Skin epidermis (tissue), 12 donors: Measurements from ENCODE around the gene EIF4G1.
"Not testable (repeated sequence)": the region's sequence is repeated elsewhere in the genome, so short reads cannot be mapped to it uniquely, and the experiment has no call there.

ENCODE experiments used
- H3K27ac ChIP-seq, 21 experiments: fragments of 200-600 bp; sonication (generic) in 11 of 21; one replicate each; pipeline ENCODE4 v1.5.0; 2020; ENCODE audit warnings: mild to moderate bottlenecking in 3 of 21, inconsistent platforms in 2 of 21, moderate library complexity in 2 of 21
- H3K4me3 ChIP-seq, 7 experiments: fragments of 200-600 bp; sonication (generic) in 2 of 7; one replicate each; pipeline ENCODE4 v1.5.0; 2020; ENCODE audit warnings: inconsistent platforms in 2 of 7, mild to moderate bottlenecking in 2 of 7, moderate library complexity in 1 of 7

EIF4G1 gene, protein sequence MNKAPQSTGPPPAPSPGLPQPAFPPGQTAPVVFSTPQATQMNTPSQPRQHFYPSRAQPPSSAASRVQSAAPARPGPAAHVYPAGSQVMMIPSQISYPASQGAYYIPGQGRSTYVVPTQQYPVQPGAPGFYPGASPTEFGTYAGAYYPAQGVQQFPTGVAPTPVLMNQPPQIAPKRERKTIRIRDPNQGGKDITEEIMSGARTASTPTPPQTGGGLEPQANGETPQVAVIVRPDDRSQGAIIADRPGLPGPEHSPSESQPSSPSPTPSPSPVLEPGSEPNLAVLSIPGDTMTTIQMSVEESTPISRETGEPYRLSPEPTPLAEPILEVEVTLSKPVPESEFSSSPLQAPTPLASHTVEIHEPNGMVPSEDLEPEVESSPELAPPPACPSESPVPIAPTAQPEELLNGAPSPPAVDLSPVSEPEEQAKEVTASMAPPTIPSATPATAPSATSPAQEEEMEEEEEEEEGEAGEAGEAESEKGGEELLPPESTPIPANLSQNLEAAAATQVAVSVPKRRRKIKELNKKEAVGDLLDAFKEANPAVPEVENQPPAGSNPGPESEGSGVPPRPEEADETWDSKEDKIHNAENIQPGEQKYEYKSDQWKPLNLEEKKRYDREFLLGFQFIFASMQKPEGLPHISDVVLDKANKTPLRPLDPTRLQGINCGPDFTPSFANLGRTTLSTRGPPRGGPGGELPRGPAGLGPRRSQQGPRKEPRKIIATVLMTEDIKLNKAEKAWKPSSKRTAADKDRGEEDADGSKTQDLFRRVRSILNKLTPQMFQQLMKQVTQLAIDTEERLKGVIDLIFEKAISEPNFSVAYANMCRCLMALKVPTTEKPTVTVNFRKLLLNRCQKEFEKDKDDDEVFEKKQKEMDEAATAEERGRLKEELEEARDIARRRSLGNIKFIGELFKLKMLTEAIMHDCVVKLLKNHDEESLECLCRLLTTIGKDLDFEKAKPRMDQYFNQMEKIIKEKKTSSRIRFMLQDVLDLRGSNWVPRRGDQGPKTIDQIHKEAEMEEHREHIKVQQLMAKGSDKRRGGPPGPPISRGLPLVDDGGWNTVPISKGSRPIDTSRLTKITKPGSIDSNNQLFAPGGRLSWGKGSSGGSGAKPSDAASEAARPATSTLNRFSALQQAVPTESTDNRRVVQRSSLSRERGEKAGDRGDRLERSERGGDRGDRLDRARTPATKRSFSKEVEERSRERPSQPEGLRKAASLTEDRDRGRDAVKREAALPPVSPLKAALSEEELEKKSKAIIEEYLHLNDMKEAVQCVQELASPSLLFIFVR (N-terminal part only)

DNA sequence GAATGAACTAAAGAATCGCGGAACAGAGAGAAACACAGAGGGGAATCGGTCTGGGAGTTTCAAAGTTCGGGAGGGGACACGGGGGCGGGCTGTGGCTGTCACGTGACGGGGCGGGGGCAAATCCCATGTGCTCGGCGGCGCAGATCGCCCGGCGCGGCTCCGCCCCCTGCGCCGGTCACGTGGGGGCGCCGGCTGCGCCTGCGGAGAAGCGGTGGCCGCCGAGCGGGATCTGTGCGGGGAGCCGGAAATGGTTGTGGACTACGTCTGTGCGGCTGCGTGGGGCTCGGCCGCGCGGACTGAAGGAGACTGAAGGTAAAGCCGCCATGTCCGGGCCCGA is at the start of gene EIF4G1:
EIF4G1 (plus strand) TSS at position 244 of the 337 bp plus-strand sequence. CDS start 1,191 bp downstream, outside the sequence.
- peak within 1 kb of the TSS; percentile 70 to 85 (median 83) for H3K4me3 ChIP-seq
- peak within 1 kb of the TSS; percentile 86 to 100 (median 97) for H3K27ac ChIP-seq

- not testable (repeated sequence) for H3K4me3 ChIP-seq, H3K27ac ChIP-seq
Observed at GRCh38 chr3:184267249-184267648, 47.2 kb upstream of the EIF4G1 start.

DNA sequence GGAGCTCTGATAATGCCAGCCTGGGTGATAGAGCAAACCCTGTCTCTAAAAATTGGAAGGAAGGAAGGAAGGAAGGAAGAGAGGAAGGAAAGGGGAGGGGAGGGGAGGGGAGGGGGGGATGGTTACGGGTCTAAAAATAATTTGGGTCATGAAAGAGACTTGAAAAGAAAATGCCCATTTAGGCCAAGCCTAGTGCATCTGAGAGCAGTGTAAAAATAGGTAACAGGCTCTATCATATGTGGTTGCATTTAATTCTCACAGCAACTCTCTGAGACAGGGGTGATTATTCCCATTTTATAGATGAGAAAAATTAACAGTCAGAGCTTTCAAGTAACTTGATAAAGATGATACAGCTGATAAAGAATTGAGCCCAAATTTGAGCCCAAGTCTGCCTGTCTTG is 42.1 kb upstream of the EIF4G1 start:
- no peak overlapping the region for H3K4me3 ChIP-seq
- no peak overlapping the region for H3K27ac ChIP-seq

DNA sequence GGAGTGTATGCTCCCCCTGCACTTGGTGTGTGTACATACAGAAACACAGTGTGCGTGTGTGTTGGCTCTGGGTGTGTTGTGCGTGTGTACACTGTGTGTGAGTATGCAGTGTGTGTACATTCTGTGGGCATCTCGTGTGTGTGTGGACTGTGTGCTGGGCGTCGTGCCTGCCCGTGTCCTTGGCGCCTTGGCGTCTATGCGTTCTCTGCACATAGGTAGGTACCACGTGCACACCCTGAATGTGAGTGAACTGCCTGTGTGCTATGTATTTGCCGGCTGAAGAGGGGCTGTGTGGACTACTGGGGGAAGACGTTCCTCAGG is 39.1 kb upstream of the EIF4G1 start:
- Histone ChIP-seq H3K27ac (no peak overlapping the region), H3K4me3 (no peak overlapping the region)

DNA sequence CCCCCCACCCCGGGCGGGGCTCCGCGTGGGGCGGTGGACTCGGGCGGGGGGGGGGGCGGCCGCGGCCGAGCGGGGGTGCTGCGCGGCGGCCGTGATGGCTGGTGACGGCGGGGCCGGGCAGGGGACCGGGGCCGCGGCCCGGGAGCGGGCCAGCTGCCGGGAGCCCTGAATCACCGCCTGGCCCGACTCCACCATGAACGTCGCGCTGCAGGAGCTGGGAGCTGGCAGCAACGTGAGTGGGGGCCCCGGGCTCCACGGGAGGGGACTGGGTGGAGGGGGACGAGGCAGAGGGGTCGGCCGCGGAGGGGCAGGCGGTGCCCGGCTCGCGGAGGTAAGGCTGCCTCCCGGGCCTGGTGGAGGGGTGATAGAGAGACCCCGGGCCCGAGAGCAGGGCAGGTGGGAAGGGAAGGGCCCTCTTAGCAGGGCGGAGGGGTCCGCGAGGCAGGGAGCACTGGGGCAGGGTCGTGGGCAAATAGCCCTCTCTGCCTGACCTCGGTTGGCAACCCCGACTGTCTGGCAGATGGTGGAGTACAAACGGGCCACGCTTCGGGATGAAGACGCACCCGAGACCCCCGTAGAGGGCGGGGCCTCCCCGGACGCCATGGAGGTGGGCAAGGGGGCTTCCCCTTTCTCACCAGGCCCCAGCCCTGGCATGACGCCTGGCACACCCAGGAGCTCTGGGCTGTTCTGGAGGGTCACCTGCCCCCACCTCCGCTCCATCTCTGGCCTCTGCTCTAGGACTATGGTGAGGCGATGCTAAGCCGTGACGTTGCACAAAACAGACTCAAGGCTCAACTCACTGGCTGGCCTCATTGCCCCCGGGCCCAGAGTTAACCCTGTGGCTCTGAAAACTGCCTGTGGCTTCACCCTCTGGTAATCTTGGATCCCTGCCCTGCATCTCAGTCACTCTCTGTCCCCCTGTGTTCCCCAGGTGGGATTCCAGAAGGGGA is 38.2 kb upstream of the EIF4G1 start, which contains the start of gene ECE2:
ECE2 (plus strand) TSS at position 62 of the 950 bp plus-strand sequence; CDS start at position 194, 132 bp downstream.
- no peak within 1 kb of the TSS for H3K4me3 ChIP-seq
- H3K27ac ChIP-seq: no peak within 1 kb of the TSS

DNA sequence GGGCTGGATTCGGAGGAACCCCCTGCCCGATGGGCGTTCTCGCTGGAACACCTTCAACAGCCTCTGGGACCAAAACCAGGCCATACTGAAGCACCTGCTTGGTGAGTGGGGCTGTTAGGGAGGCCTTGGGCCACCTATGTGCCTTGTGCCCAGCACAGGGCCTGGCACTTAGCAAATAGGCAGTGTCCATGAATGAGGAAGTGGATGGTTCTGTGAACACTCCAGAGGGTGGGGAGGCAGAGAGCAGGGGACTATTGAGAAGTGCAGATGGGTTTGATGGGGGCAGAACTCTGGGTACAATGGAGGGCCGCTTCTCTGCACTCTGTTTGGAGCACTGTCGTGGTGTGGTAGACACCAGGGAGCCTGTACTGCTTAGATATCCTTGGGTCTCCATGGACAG is 37.0 kb upstream of the EIF4G1 start:
- H3K27ac ChIP-seq: no peak overlapping the region

GRCh38 chr3:184282941-184283340 is 31.5 kb upstream of the EIF4G1 start:
- no peak overlapping the region for H3K27ac ChIP-seq
- no peak overlapping the region for H3K4me3 ChIP-seq

More for the DNA sequence above, 37.0 kb upstream of the EIF4G1 start:
- H3K4me3 ChIP-seq: no peak overlapping the region

DNA sequence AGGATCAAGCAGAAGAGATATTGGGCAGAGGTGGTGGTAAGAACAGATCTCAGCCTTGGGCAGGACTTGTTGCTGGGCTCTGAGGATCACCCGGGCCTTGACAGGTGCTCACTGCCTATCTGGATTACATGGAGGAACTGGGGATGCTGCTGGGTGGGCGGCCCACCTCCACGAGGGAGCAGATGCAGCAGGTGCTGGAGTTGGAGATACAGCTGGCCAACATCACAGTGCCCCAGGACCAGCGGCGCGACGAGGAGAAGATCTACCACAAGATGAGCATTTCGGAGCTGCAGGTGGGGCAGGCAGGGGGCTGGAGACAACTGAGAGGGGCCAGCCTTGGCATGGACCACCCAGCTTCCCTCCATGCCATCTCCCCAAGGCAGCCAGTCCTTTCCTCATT is 30.7 kb upstream of the EIF4G1 start:
- Histone ChIP-seq H3K4me3 (no peak overlapping the region), H3K27ac (no peak overlapping the region)

DNA sequence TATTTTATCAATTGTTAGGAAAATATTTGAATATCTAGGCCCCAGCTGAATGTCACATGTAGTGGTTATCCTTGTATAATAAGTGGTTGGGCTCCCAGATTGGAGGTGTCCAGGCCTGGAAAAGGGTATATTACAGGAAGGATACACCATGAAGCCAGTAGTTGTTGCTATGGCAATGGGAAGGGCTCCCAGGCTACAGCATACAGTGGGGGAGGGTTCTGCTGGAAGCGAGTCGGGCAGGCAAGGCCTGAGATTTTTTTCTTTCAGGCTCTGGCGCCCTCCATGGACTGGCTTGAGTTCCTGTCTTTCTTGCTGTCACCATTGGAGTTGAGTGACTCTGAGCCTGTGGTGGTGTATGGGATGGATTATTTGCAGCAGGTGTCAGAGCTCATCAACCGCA is 29.7 kb upstream of the EIF4G1 start:
- H3K27ac ChIP-seq: no peak overlapping the region

DNA sequence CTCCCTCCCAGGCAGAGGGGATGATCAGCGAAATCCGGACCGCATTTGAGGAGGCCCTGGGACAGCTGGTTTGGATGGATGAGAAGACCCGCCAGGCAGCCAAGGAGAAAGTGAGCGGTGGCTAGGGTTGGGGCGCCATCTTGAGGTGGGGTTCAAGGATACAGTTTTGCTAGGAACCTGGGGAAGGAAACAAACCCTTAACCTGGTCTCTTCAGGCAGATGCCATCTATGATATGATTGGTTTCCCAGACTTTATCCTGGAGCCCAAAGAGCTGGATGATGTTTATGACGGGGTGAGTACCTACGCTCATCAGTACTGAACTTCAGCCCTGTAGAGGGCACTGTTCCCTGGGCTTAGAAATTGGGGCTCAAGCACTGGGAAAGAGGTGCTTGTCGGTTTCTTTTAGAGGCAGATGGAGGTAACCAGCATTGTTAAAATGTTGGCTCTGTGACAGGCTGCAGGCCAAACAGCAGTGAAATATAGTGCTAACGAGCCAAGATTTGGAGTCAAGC is 24.9 kb upstream of the EIF4G1 start:
- H3K4me3 ChIP-seq: no peak overlapping the region
- no peak overlapping the region for H3K27ac ChIP-seq

More for the DNA sequence above, 29.7 kb upstream of the EIF4G1 start:
- no peak overlapping the region for H3K4me3 ChIP-seq

DNA sequence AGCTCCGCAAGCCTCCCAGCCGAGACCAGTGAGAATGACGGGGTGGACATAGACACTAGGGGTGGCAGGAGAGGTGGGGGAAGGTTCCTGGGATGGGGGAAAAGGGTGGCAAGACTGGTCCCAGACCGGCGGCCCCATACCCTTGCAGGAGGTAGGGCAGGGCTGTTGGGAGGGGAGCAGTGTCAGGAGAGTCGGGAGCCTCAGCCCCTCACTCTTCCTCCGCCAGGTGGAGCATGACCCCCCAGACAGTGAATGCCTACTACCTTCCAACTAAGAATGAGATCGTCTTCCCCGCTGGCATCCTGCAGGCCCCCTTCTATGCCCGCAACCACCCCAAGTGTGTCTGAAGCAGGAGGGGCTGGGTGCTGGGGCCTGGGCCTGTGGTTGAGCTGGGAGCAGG is 24.1 kb upstream of the EIF4G1 start:
- Histone ChIP-seq H3K4me3 (no peak overlapping the region), H3K27ac (no peak overlapping the region)

DNA sequence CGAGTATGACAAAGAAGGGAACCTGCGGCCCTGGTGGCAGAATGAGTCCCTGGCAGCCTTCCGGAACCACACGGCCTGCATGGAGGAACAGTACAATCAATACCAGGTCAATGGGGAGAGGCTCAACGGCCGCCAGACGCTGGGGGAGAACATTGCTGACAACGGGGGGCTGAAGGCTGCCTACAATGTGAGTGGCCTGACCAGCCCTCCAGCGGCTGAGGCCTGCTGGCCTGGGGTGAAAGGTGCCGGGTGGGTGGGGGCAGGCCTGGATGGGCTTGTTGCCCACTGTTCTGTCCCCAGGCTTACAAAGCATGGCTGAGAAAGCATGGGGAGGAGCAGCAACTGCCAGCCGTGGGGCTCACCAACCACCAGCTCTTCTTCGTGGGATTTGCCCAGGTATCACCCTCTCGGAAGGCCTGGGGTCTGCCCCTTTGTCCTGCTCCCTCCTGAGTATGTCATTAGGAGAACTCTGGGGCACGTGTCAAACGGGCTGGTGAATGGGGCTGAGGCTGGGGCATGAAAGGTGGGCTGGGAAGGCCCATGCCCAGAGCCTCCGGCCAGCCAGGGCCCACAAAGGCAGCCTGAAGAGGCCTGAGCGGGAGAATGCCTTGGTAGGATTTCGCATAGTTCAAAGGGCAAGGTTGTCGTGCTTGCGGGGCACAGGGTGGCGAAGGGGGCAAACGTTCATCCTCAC is 23.2 kb upstream of the EIF4G1 start:
- H3K27ac ChIP-seq: no peak overlapping the region

GRCh38 chr3:184291738-184292445 is 22.5 kb upstream of the EIF4G1 start:
- Histone ChIP-seq H3K27ac (no peak overlapping the region), H3K4me3 (no peak overlapping the region)

More for the DNA sequence above, 23.2 kb upstream of the EIF4G1 start:
- no peak overlapping the region for H3K4me3 ChIP-seq

DNA sequence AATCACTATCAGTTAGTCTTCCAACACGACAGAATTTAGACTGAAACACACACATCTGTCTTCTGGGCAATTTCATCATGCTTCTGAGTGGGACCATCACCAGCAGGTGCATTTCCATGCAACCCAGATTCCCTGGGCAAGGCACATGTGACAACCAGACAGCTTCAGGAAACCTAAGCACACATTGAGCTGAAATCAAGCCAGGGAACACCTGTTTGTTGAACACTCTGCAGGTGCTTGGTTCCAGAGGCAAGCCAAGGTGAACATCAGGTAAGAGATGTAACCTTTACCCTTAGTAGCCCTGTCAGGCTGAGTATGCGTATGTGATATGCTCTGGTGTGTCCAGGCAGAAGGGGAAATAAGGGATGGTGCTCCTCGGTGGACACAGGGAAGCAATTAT is 18.6 kb upstream of the EIF4G1 start:
- no peak overlapping the region for H3K4me3 ChIP-seq
- H3K27ac ChIP-seq: no peak overlapping the region

- H3K27ac ChIP-seq: no peak overlapping the region
- no peak overlapping the region for H3K4me3 ChIP-seq
Observed at GRCh38 chr3:184296616-184297015, 17.8 kb upstream of the EIF4G1 start.

GRCh38 chr3:184298759-184299487 is 15.5 kb upstream of the EIF4G1 start, which contains the start of gene PSMD2:
Gene PSMD2 (plus strand): TSS chr3:184299241. CDS start chr3:184299267, 26 bp downstream.
- H3K4me3 ChIP-seq: peak within 1 kb of the TSS; percentile 71 to 95 (median 87)

More at GRCh38 chr3:184298759-184299487, 15.5 kb upstream of the EIF4G1 start, which contains the start of gene PSMD2:
- H3K27ac ChIP-seq: peak within 1 kb of the TSS; percentile 15 to 92 (median 86)
